ENCODE data around the gene BNIP1. TPM values are rescaled to one million over a fixed set of nuclear protein-coding genes. Genes with fewer than 3 reads are reported as not detected.
"Not testable (repeated sequence)": the region's sequence is repeated elsewhere in the genome, so short reads cannot be mapped to it uniquely, and the experiment has no call there.

The BNIP1 gene
- total and polyA plus RNA-seq, 4 donors: 12.1 to 15.0 (median 14.3) TPM

DNA sequence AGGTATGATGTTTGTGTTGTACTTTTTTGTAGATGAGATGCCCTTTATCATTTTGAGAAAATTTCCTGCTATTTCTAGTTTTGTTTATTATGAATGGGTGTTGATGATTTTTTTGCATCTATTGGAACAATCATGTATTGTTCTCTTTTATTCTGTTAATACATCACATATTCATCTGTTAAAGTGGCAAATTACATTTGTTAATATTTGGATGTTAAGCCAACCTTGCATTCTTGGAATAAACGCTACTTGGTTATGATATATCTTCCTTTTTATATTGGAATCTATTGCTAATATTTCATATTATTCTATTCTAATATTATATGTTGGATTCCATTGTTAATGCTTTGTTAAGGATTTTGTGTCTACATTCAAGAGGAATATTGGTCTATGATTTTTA is 24.6 kb upstream of the BNIP1 start:
- 89 to 97% methylated on average over 1 of the region's 1 CpG for WGBS, 2 donors
- Histone ChIP-seq H3K9ac (ENCODE audit: insufficient read depth in 1 of 2, low read length in 2 of 2) (no peak overlapping the region), H3K27me3 (ENCODE audit: control insufficient read depth in 3 of 3, insufficient read depth in 3 of 3, low read length in 2 of 3) (no peaks in the 10 kb centered on the region), H3K4me3 (no peak overlapping the region), H3K27ac (ENCODE audit: low read depth in 1 of 2, low read length in 1 of 2) (no peak overlapping the region), H3K4me1 (ENCODE audit: control insufficient read depth in 5 of 5, insufficient read depth in 5 of 5, low read length in 5 of 5) (no peaks in the 10 kb centered on the region), H3K9me3 (ENCODE audit: control insufficient read depth in 4 of 4, insufficient read depth in 3 of 4, low read length in 3 of 4) (no peaks in the 10 kb centered on the region), H3K36me3 (ENCODE audit: control insufficient read depth in 4 of 4, insufficient read depth in 4 of 4, low read length in 4 of 4) (peaks cover 4 to 16% (median 9%) of the 10 kb centered on the region in 4 donors)
- DNase-seq (no peak), ATAC-seq (ENCODE audit: insufficient read depth, low FRiP score) (no peak)
- no peak for TF ChIP-seq CTCF (IDR thresholded peaks at IDR 0.05; ENCODE audit: control extremely low read depth, extremely low read depth)

GRCh38 chr5:173123416-173123815 is 20.9 kb upstream of the BNIP1 start:
- Histone ChIP-seq H3K9ac (ENCODE audit: insufficient read depth in 1 of 2, low read length in 2 of 2) (no peak overlapping the region), H3K4me1 (ENCODE audit: control insufficient read depth in 5 of 5, insufficient read depth in 5 of 5, low read length in 5 of 5) (no peaks in the 10 kb centered on the region), H3K27ac (ENCODE audit: low read depth in 1 of 2, low read length in 1 of 2) (no peak overlapping the region), H3K9me3 (ENCODE audit: control insufficient read depth in 4 of 4, insufficient read depth in 3 of 4, low read length in 3 of 4) (no peaks in the 10 kb centered on the region), H3K36me3 (ENCODE audit: control insufficient read depth in 4 of 4, insufficient read depth in 4 of 4, low read length in 4 of 4) (peaks cover 7 to 13% (median 9%) of the 10 kb centered on the region in 4 donors), H3K27me3 (ENCODE audit: control insufficient read depth in 3 of 3, insufficient read depth in 3 of 3, low read length in 2 of 3) (no peaks in the 10 kb centered on the region), H3K4me3 (no peak overlapping the region)
- WGBS, 2 donors: 82 to 84% methylated on average over 3 of the region's 3 CpGs
- ATAC-seq (ENCODE audit: insufficient read depth, low FRiP score) (no peak), DNase-seq (no peak)
- TF ChIP-seq CTCF (IDR thresholded peaks at IDR 0.05; ENCODE audit: control extremely low read depth, extremely low read depth): no peak

GRCh38 chr5:173132166-173132565 is 12.2 kb upstream of the BNIP1 start:
- not testable (repeated sequence) for DNase-seq; H3K27ac ChIP-seq (ENCODE audit: low read depth in 1 of 2, low read length in 1 of 2); H3K27me3 ChIP-seq (ENCODE audit: control insufficient read depth in 3 of 3, insufficient read depth in 3 of 3, low read length in 2 of 3); ATAC-seq (ENCODE audit: insufficient read depth, low FRiP score); H3K4me3 ChIP-seq; H3K4me1 ChIP-seq (ENCODE audit: control insufficient read depth in 5 of 5, insufficient read depth in 5 of 5, low read length in 5 of 5); H3K9me3 ChIP-seq (ENCODE audit: control insufficient read depth in 4 of 4, insufficient read depth in 3 of 4, low read length in 3 of 4); H3K9ac ChIP-seq (ENCODE audit: insufficient read depth in 1 of 2, low read length in 2 of 2)
- WGBS, 2 donors: 92 to 97% methylated on average over 6 of the region's 6 CpGs
- peaks cover 0 to 19% (median 10%) of the 10 kb centered on the region in 4 donors for H3K36me3 ChIP-seq (ENCODE audit: control insufficient read depth in 4 of 4, insufficient read depth in 4 of 4, low read length in 4 of 4)

DNA sequence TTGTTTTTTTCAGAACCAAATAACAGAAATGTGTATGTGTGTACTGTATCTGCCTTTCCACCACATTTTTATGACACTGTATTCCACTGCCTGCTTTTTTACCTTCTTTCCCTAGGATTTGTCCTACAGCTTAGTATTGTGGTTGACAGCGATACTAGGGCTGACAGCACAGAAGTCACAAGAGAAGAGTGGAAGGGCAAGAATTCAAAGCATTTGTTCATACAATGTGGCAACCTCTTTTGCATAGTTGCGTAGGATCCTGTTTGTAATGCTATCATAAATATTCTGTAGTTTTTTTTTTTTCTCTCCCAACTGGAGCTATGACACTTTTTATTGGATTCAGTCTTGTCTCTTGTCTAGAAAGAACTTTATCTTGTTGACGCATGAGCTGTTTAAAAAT is 5.6 kb upstream of the BNIP1 start:
- DNase-seq: no peak
- H3K27ac ChIP-seq (ENCODE audit: low read depth in 1 of 2, low read length in 1 of 2): no peak overlapping the region

More for the DNA sequence above, 5.6 kb upstream of the BNIP1 start:
- Histone ChIP-seq H3K4me3 (no peak overlapping the region), H3K36me3 (ENCODE audit: control insufficient read depth in 4 of 4, insufficient read depth in 4 of 4, low read length in 4 of 4) (peaks cover 0 to 3% (median under 1%) of the 10 kb centered on the region in 4 donors), H3K9me3 (ENCODE audit: control insufficient read depth in 4 of 4, insufficient read depth in 3 of 4, low read length in 3 of 4) (no peaks in the 10 kb centered on the region), H3K27me3 (ENCODE audit: control insufficient read depth in 3 of 3, insufficient read depth in 3 of 3, low read length in 2 of 3) (no peaks in the 10 kb centered on the region), H3K4me1 (ENCODE audit: control insufficient read depth in 5 of 5, insufficient read depth in 5 of 5, low read length in 5 of 5) (no peaks in the 10 kb centered on the region), H3K9ac (ENCODE audit: insufficient read depth in 1 of 2, low read length in 2 of 2) (no peak overlapping the region)
- no peak for TF ChIP-seq CTCF (IDR thresholded peaks at IDR 0.05; ENCODE audit: control extremely low read depth, extremely low read depth)
- ATAC-seq (ENCODE audit: insufficient read depth, low FRiP score): no peak
- 88 to 90% methylated on average over 3 of the region's 3 CpGs for WGBS, 2 donors

Measured in lung (tissue), 12 donors.